ENCODE data around the gene EEA1. TPM values are rescaled to one million over a fixed set of nuclear protein-coding genes. Genes with fewer than 3 reads are reported as not detected.
A peak's percentile ranks its signal among the peaks of the same experiment; 100 is the strongest.

The EEA1 gene
- total RNA-seq, 4 donors from 2014 or later, result 11.6 to 25.4 (median 21.7) TPM

DNA sequence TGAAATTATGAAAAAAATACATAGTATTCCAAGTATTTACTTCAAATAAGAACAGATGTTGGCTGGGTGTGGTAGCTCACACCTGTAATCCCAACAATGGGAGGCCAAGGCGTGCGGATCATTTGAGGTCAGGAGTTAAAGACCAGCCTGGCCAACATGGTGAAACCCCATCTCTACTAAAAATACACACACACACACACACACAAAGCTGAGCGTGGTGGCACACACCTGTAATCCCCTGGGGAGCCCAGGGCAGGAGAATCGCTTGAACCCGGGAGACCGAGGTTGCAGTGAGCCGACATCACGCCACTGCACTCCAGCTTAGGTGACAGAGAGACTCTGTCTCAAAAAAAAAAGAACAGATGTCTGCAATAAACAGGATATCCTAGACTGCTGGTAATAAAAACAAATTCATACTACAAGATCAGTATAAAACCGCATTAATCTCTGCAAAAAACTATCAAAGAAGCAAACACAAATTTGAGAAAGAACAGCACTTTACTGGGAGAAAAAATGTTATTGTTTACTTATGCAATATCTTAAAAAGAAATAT is 23.8 kb downstream of the EEA1 start:
- Histone ChIP-seq H3K9me3 (no peaks in the 10 kb centered on the region), H3K27me3 (no peaks in the 10 kb centered on the region), H3K4me3 (no peak overlapping the region), H3K27ac (peak overlapping the region in 1 of 4 donors; percentile 40), H3K4me1 (peaks cover 0 to 25% (median 6%) of the 10 kb centered on the region in 4 donors), H3K36me3 (no peaks in the 10 kb centered on the region)
- in situ Hi-C loops (cut with MboI; ENCODE audit: low pct_ligation_motif_present in 1 of 4, low pct_unique_long_range_greater_than_20kb in 1 of 4, low sequenced_read_pairs in 3 of 4), result no loop called here
- TF ChIP-seq, protein P1, sequence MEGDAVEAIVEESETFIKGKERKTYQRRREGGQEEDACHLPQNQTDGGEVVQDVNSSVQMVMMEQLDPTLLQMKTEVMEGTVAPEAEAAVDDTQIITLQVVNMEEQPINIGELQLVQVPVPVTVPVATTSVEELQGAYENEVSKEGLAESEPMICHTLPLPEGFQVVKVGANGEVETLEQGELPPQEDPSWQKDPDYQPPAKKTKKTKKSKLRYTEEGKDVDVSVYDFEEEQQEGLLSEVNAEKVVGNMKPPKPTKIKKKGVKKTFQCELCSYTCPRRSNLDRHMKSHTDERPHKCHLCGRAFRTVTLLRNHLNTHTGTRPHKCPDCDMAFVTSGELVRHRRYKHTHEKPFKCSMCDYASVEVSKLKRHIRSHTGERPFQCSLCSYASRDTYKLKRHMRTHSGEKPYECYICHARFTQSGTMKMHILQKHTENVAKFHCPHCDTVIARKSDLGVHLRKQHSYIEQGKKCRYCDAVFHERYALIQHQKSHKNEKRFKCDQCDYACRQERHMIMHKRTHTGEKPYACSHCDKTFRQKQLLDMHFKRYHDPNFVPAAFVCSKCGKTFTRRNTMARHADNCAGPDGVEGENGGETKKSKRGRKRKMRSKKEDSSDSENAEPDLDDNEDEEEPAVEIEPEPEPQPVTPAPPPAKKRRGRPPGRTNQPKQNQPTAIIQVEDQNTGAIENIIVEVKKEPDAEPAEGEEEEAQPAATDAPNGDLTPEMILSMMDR (IDR thresholded peaks at IDR 0.05), result no peak
- TF ChIP-seq POLR2AphosphoS5 (IDR thresholded peaks at IDR 0.05), result no peak
- 79 to 87% methylated on average over 6 to 9 of the region's 9 CpGs for WGBS, 2 donors (ENCODE audit: low coverage in 1 of 2)
- no peak for DNase-seq
- intact Hi-C loops (cut with DNase I; ENCODE audit: low total_unique reads), result no loop called here

DNA sequence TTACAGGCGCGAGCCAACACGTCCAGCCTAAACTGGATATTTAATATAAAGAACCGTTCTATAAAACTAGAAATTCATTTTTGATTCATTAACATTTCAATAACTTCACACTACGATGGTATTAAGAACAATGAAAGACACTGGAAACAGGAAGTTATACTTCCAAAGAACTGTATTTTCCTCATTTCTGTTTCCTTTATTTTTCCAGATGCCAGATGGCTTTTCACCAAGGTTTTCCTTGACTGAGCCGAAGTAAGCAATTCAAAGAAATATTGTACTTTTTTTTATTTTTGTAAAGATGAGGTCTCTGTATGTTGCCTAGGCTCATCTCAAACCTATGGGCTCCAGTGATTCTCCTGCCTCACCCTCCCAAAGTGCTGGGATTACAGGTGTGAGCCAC is 28.2 kb downstream of the EEA1 start:
- H3K9me3 ChIP-seq, result no peaks in the 10 kb centered on the region
- H3K4me1 ChIP-seq, result peaks cover 0 to 46% (median 21%) of the 10 kb centered on the region in 4 donors
- in situ Hi-C loops (cut with MboI; ENCODE audit: low pct_ligation_motif_present in 1 of 4, low pct_unique_long_range_greater_than_20kb in 1 of 4, low sequenced_read_pairs in 3 of 4) (no loop called here), intact Hi-C loops (cut with DNase I; ENCODE audit: low total_unique reads) (no loop called here)
- DNase-seq, result no peak
- 89 to 91% methylated on average over 6 of the region's 6 CpGs for WGBS, 2 donors (ENCODE audit: low coverage in 1 of 2)
- H3K27ac ChIP-seq, result peak overlapping the region; percentile 37 to 81 (median 79)
- H3K36me3 ChIP-seq, result no peaks in the 10 kb centered on the region
- no peaks in the 10 kb centered on the region for H3K27me3 ChIP-seq
- TF ChIP-seq POLR2A (IDR thresholded peaks at IDR 0.05) (no peak), EP300 (IDR thresholded peaks at IDR 0.05; ENCODE audit: low read depth) (no peak), POLR2AphosphoS5 (IDR thresholded peaks at IDR 0.05) (no peak)
- TF ChIP-seq, protein P1 (IDR thresholded peaks at IDR 0.05), result no peak
- H3K4me3 ChIP-seq, result no peak overlapping the region

DNA sequence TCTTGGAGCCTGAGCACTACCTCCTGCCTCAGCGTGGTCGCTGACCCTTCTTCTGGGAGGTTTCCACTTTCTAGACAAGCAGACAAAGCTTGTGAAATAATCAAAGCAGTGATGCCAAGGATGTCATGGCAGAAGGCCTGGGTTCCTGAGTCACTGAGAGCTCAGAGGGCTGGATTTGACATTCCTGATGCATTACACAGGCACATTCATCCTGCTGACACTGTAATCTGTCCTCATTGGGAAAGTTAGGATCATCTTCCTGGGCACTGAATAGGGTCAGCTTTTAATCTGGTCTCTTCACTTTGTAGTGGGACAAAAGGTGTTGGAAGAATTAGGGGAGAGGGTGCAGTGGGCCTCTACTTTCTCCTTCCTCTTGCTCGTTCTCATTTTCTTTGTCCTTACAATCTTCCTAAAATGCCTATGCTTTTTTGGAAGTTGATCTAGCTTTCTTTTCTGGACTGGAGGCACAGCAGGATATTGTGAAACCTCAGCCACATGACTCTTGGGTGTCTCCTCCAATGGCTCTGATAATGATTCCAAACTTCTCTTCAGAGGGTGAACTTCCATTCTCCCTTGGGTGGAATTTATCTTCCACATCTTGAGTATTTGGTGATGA is 29.6 kb downstream of the EEA1 start:
- H3K27me3 ChIP-seq, result no peaks in the 10 kb centered on the region
- peaks cover 0 to 36% (median 18%) of the 10 kb centered on the region in 4 donors for H3K4me1 ChIP-seq
- no peak overlapping the region for H3K4me3 ChIP-seq
- TF ChIP-seq POLR2A (IDR thresholded peaks at IDR 0.05) (no peak), POLR2AphosphoS5 (IDR thresholded peaks at IDR 0.05) (peak; percentile 35 to 82 (median 78))
- H3K27ac ChIP-seq, result peak overlapping the region; percentile 67 to 81 (median 79)
- in situ Hi-C loops (cut with MboI; ENCODE audit: low pct_ligation_motif_present in 1 of 4, low pct_unique_long_range_greater_than_20kb in 1 of 4, low sequenced_read_pairs in 3 of 4), result no loop called here
- WGBS, 2 donors (ENCODE audit: low coverage in 1 of 2), result 68 to 71% methylated on average over 2 to 3 of the region's 3 CpGs
- no peaks in the 10 kb centered on the region for H3K36me3 ChIP-seq
- H3K9me3 ChIP-seq, result no peaks in the 10 kb centered on the region
- peak; percentile 59 for DNase-seq
- intact Hi-C loops (cut with DNase I; ENCODE audit: low total_unique reads), result no loop called here

DNA sequence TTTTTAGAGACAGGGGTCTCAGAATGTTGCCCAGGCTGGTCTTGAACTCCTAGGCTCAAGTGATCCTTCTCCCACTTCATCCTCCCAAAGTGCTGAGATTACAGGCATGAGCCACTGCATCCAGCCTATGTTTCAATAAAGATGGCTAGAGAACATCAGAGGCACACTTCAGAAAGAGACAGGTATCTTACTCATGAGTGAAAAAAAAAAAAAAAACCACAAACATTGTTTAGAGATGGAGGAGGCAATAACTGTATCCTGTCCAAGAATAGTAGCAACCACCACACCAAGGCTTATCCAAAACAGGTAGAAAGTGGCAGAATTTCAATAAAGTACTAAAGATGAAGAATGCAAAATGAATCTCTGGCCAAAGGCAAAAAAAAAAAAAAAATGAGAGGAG is 30.3 kb downstream of the EEA1 start:
- intact Hi-C loops (cut with DNase I; ENCODE audit: low total_unique reads), result no loop called here
- Histone ChIP-seq H3K36me3 (no peaks in the 10 kb centered on the region), H3K27me3 (no peaks in the 10 kb centered on the region), H3K4me1 (peaks cover 0 to 43% (median 20%) of the 10 kb centered on the region in 4 donors), H3K4me3 (no peak overlapping the region), H3K9me3 (no peaks in the 10 kb centered on the region), H3K27ac (peak overlapping the region; percentile 67 to 81 (median 79))
- TF ChIP-seq, protein P1 (IDR thresholded peaks at IDR 0.05), result no peak
- TF ChIP-seq POLR2A (IDR thresholded peaks at IDR 0.05) (no peak), POLR2AphosphoS5 (IDR thresholded peaks at IDR 0.05) (no peak), EP300 (IDR thresholded peaks at IDR 0.05; ENCODE audit: low read depth) (no peak)
- no peak for DNase-seq
- in situ Hi-C loops (cut with MboI; ENCODE audit: low pct_ligation_motif_present in 1 of 4, low pct_unique_long_range_greater_than_20kb in 1 of 4, low sequenced_read_pairs in 3 of 4), result no loop called here

Measured in transverse colon (tissue), 4 donors.